ENCODE measurements around the gene FOXRED1. TPM values are rescaled to one million over a fixed set of nuclear protein-coding genes. Genes with fewer than 3 reads are reported as not detected.

Gene FOXRED1
- total and polyA plus RNA-seq, 2 of the 13 experiments (the other 11 are each of a cell fraction or from before 2014, with no cell fraction given): 29.6 to 42.9 TPM

DNA sequence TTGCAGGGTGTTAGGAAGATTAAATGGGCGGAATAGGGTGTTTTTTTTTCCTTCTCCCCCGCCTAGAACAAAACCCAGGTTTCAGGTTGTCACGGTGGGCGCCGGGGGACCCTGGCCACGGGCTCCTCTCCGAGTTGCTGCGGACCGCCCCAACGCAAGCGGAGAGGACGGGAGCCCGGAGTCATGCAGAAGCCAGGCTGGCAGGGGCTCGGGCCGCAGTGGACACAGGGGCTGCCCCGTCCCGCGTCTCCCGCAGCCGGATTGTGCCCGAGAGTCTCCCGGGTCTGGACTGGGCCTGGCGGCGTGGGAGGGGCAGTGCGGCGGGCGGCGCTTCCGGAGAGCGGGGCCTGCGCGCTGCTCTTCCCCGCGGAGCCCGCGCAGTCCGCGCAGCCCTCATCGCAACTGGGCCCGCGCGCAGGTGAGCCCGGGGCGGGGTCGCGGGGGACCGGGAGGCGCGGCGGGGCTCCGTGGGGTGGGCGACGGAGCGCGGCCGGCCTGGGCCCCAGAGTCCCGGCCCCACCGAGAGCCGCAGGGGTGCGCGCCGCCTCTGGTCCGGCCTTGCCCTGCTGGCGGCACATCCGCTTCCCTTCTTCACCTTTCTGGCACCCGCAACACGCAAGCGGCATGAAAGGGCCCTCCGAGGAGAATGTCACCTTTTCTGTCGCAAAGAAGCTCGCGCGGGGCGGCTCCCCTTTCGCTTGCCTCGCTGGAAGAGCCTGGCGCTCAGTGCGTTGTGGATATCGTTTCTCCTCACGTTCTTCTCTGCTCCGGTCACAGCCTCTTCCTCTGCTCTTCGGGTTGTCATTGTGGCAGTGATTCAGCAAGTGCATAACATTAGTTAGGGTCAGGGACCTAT, 14.0 kb downstream of the FOXRED1 start, which contains the start of gene TIRAP (continued):
- TF ChIP-seq KDM5A (IDR thresholded peaks at IDR 0.05; ENCODE audit: borderline replicate concordance, low read length): 0 out of 2 replicates have a peak, but pooled peaks have one; percentile 29
- TF ChIP-seq, protein P1, sequence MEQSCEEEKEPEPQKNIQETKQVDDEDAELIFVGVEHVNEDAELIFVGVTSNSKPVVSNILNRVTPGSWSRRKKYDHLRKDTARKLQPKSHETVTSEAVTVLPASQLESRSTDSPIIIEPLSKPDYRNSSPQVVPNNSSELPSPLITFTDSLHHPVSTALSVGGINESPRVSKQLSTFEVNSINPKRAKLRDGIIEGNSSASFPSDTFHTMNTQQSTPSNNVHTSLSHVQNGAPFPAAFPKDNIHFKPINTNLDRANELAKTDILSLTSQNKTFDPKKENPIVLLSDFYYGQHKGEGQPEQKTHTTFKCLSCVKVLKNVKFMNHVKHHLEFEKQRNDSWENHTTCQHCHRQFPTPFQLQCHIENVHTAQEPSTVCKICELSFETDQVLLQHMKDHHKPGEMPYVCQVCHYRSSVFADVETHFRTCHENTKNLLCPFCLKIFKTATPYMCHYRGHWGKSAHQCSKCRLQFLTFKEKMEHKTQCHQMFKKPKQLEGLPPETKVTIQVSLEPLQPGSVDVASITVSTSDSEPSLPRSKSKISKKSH (CRISPR knock-in tag; IDR thresholded peaks at IDR 0.05; ENCODE audit: borderline replicate concordance): no peak
- TF ChIP-seq ZNF329 (CRISPR knock-in tag; IDR thresholded peaks at IDR 0.05; ENCODE audit: low read depth): peak; percentile 79
- 0 out of 2 replicates have a peak, but pooled peaks have one; percentile 19 for TF ChIP-seq ZNF121 (CRISPR knock-in tag; IDR thresholded peaks at IDR 0.05)
- TF ChIP-seq GABPA (IDR thresholded peaks at IDR 0.05; ENCODE audit: low read depth, low read length): peak; percentile 49
- peak; percentile 47; the same call in 1 of the 2 replicates for TF ChIP-seq GABPA (CRISPR knock-in tag; IDR thresholded peaks at IDR 0.05; ENCODE audit: low read depth)
- TF ChIP-seq, protein P2, sequence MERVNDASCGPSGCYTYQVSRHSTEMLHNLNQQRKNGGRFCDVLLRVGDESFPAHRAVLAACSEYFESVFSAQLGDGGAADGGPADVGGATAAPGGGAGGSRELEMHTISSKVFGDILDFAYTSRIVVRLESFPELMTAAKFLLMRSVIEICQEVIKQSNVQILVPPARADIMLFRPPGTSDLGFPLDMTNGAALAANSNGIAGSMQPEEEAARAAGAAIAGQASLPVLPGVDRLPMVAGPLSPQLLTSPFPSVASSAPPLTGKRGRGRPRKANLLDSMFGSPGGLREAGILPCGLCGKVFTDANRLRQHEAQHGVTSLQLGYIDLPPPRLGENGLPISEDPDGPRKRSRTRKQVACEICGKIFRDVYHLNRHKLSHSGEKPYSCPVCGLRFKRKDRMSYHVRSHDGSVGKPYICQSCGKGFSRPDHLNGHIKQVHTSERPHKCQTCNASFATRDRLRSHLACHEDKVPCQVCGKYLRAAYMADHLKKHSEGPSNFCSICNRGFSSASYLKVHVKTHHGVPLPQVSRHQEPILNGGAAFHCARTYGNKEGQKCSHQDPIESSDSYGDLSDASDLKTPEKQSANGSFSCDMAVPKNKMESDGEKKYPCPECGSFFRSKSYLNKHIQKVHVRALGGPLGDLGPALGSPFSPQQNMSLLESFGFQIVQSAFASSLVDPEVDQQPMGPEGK (CRISPR knock-in tag; IDR thresholded peaks at IDR 0.05): peak; percentile 46; the same call in 1 of the 2 replicates
- 0 out of 2 replicates have a peak, but pooled peaks have one; percentile 12 for TF ChIP-seq HOXA3 (CRISPR knock-in tag; IDR thresholded peaks at IDR 0.05)
- TF ChIP-seq ZNF232 (CRISPR knock-in tag; IDR thresholded peaks at IDR 0.05; ENCODE audit: borderline replicate concordance): peak; percentile 21; the same call in 1 of the 2 replicates
- no peak for TF ChIP-seq ISX (CRISPR knock-in tag; conservative IDR thresholded peaks at IDR 0.05)
- TF ChIP-seq GATAD2A (CRISPR knock-in tag; IDR thresholded peaks at IDR 0.05): peak; percentile 11; the same call in 1 of the 2 replicates
- no peak for TF ChIP-seq ZNF33B (CRISPR knock-in tag; IDR thresholded peaks at IDR 0.05)
- TF ChIP-seq KDM2A (CRISPR knock-in tag; IDR thresholded peaks at IDR 0.05; ENCODE audit: borderline replicate concordance, low read depth): peak; percentile 79
- peak; percentile 67 for TF ChIP-seq PHF21A (CRISPR knock-in tag; IDR thresholded peaks at IDR 0.05)
- no peak for TF ChIP-seq TRIM24 (CRISPR knock-in tag; IDR thresholded peaks at IDR 0.05)
- TF ChIP-seq ZNF790 (CRISPR knock-in tag; IDR thresholded peaks at IDR 0.05; ENCODE audit: borderline replicate concordance): peak; percentile 97
- 0 out of 2 replicates have a peak, but pooled peaks have one; percentile 39 for TF ChIP-seq ZNF136 (CRISPR knock-in tag; IDR thresholded peaks at IDR 0.05; ENCODE audit: low read depth)
- TF ChIP-seq FOXA1 (IDR thresholded peaks at IDR 0.05): no peak
- 0 out of 2 replicates have a peak, but pooled peaks have one; percentile 13 for TF ChIP-seq FOXA1 (CRISPR knock-in tag; IDR thresholded peaks at IDR 0.05)
- TF ChIP-seq FOXO1 (CRISPR knock-in tag; IDR thresholded peaks at IDR 0.05): 0 out of 2 replicates have a peak, but pooled peaks have one; percentile 24
- TF ChIP-seq ZNF296 (CRISPR knock-in tag; conservative IDR thresholded peaks at IDR 0.05): 0 out of 2 replicates have a peak, but pooled peaks have one; percentile 76
- 0 out of 2 replicates have a peak, but pooled peaks have one; percentile 71 for TF ChIP-seq ZNF550 (CRISPR knock-in tag; IDR thresholded peaks at IDR 0.05; ENCODE audit: borderline replicate concordance)
- TF ChIP-seq, protein P3, sequence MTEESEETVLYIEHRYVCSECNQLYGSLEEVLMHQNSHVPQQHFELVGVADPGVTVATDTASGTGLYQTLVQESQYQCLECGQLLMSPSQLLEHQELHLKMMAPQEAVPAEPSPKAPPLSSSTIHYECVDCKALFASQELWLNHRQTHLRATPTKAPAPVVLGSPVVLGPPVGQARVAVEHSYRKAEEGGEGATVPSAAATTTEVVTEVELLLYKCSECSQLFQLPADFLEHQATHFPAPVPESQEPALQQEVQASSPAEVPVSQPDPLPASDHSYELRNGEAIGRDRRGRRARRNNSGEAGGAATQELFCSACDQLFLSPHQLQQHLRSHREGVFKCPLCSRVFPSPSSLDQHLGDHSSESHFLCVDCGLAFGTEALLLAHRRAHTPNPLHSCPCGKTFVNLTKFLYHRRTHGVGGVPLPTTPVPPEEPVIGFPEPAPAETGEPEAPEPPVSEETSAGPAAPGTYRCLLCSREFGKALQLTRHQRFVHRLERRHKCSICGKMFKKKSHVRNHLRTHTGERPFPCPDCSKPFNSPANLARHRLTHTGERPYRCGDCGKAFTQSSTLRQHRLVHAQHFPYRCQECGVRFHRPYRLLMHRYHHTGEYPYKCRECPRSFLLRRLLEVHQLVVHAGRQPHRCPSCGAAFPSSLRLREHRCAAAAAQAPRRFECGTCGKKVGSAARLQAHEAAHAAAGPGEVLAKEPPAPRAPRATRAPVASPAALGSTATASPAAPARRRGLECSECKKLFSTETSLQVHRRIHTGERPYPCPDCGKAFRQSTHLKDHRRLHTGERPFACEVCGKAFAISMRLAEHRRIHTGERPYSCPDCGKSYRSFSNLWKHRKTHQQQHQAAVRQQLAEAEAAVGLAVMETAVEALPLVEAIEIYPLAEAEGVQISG (CRISPR knock-in tag; IDR thresholded peaks at IDR 0.05): peak; percentile 68
- peak; percentile 33 to 93; a peak in 3 of 4 replicates for TF ChIP-seq POLR2A (IDR thresholded peaks at IDR 0.05; ENCODE audit: insufficient read depth in 1 of 2, low read depth in 2 of 2, low read length in 2 of 2)
- TF ChIP-seq MAF1 (CRISPR knock-in tag; IDR thresholded peaks at IDR 0.05; ENCODE audit: borderline replicate concordance): no peak

Measured in HepG2 (cell line).